ENCODE measurements around the gene DEPDC1.

DEPDC1 gene

DNA sequence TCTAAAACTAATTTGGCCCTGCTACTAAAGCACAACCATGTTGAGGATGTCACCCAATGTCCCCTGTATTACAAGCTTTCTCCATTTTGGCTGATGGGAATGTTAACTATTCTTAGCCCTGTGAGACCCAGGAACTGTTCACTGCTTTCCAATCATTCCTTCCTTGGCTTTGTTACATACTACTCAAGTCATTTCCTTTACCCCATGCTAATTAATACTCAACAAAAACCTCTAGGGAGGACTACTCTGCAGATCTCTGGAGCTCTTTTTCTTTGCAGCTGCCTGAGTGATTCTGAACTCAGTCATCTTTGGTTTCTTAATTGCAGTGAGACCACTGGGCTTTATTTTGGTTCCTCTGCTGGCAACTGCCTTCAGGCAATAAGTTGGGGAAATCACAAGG lies 23.8 kb downstream of the DEPDC1 start:
- no peak for DNase-seq (ENCODE audit: low read depth in 2 of 2)

GRCh38 chr1:68470388-68470970 lies 26.4 kb downstream of the DEPDC1 start:
- no peak for DNase-seq (ENCODE audit: low read depth in 2 of 2)

DNA sequence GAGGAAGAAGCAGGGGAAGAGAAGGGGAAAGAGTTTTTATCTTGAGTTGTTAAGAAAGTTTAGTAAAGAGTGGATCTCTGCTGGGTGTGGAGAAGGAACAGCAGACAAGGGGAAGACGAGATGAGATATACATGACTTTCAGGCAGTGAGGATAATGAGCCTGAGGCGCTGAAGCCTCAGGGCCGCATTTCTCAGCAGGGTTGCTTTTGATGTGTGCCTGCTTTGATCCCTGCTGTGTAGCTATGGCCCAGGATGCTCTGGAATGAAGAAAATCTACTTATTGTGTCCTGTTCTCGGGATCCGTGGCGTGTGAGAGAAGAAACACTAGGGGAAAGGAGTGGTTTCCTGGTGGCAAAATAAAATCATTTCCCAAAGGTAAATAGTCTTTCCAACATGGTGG lies 32.0 kb downstream of the DEPDC1 start:
- no peak for DNase-seq (ENCODE audit: low read depth in 2 of 2)

DNA sequence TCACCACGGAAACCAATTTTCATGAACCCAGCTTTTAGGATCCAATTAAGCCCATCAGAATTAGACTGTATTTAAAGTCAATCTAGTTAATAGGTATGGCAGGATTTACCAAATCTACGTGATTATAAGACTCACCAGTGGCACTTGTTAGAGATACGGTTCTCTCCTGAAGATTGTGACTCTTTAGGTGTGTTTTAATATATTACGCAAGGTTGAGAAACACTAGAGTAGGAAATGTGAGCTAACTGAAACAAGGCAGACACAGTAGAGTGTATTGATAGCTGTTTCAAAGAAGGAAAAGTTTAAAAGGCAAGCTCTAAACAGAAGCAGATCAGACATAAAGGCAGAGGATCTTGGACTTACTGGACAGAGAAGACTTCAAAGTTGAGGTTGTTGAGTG lies 35.9 kb downstream of the DEPDC1 start:
- DNase-seq (ENCODE audit: low read depth in 2 of 2): no peak

- no peak for DNase-seq (ENCODE audit: low read depth in 2 of 2)
These were observed 37.1 kb downstream of the DEPDC1 start for GRCh38 chr1:68459796-68460195.

GRCh38 chr1:68459091-68459490 lies 37.8 kb downstream of the DEPDC1 start:
- DNase-seq (ENCODE audit: low read depth in 2 of 2): no peak

DNA sequence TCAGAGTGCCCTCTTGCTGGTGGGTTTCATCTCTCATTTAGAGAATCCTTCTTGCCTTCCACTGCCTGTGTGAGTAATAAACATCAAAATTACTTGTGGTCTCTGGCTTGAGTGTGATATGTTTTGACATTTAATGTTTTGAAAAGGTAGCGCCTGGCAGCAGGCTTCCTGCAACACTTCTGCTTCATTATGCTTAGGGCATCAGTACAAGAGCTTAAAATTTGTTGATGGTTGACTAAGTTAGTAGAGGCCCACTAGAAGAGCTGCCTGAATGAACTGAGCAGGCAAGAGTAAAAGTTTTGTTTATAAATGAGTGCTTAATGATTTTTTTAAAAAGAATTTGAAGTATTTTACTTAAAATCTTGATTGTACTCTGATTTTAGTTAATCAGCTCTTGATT lies 40.7 kb downstream of the DEPDC1 start:
- no peak for DNase-seq (ENCODE audit: low read depth in 2 of 2)

GRCh38 chr1:68454534-68454933 lies 42.3 kb downstream of the DEPDC1 start:
- DNase-seq (ENCODE audit: low read depth in 2 of 2): no peak

GRCh38 chr1:68453060-68453670 lies 43.7 kb downstream of the DEPDC1 start:
- DNase-seq (ENCODE audit: low read depth in 2 of 2): no peak

DNA sequence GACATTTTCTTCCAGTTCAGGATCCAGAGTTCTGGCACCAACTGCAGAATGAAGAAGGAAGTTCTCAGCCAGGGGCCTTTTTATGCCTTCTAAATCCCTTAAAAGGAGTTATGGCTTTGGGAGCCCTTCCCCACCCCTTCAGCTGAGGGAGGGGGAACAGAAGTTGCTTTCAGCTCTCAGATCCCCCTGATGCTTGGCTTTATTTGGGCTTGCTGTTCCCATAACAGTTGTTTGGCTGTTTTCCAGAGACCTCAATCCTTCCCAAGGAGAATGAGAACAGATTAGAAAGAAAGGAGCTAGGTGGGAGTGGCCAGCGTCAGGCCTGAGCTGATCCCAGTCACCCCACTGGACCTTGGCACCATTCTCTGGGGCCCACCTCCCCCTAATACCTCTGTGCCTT lies 47.0 kb downstream of the DEPDC1 start, which contains the start of gene RPE65:
Gene RPE65, minus strand, starts transcription at position 54 of the 400 bp plus-strand sequence. Its CDS starts 49 bp downstream, at position 5.
- no peak for DNase-seq (ENCODE audit: low read depth in 2 of 2)

GRCh38 chr1:68448365-68448764 lies 48.5 kb downstream of the DEPDC1 start:
- DNase-seq (ENCODE audit: low read depth in 2 of 2): no peak

- no peak for DNase-seq (ENCODE audit: low read depth in 2 of 2)
These were observed 51.2 kb downstream of the DEPDC1 start for GRCh38 chr1:68445709-68446108.

DNA sequence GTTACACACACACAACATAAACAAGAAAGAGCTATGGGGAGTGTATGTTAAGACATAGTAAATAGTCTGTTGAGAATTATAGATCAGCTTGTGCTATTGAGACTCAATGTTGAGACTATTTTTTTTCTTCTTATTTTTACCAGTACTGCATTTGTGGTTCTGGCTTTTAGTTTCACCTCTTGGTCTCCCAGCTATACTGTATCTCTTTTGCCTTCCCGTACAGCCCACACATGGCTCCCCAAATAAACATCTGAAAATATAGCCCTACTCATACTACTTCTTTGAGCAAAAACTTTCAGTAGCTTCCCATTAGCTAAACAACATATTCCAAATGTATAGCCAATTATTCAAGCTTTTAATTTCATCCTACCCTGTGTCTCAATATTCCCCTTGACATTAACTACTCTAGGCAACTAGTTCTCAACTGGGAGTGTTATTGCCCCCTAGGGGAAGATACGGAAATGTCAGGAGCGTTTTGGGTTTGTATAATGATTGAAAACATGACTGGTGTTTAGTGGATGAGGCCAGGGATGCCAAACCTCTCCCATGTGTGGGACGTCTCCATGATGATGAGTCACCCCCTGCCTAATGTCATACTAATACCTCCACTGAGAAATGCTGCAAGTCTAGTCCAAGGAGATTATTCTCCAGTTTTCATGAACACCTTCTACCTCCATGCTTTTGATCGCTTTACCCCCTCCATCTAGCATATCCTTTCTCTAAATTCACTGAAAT lies 53.9 kb downstream of the DEPDC1 start:
- DNase-seq (ENCODE audit: low read depth in 2 of 2): peak; percentile 43 to 52

- DNase-seq (ENCODE audit: low read depth in 2 of 2): no peak
These were observed 54.9 kb downstream of the DEPDC1 start for GRCh38 chr1:68442006-68442405.

GRCh38 chr1:68438310-68438709 lies 58.6 kb downstream of the DEPDC1 start:
- no peak for DNase-seq (ENCODE audit: low read depth in 2 of 2)

DNA sequence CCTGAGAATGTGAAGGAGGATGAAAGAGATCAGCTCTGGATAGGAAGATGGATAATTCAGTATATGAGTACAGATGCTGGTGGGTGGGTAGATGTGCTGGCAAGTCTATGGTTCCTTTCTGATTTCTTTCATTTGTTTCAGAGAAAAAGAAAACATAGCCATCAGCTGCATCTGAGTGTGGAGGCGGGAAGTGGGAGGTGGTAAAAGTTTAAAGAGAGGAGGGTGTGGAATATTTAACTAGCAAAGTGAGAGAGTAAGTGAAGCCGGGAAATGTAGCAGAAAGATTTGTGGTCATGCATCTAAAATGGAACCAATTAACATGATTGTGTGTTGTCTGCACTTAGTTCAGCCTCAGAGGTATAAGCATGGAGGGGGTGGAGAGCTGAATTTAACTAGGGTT lies 63.5 kb downstream of the DEPDC1 start:
- no peak for DNase-seq (ENCODE audit: low read depth in 2 of 2)

- no peak for DNase-seq (ENCODE audit: low read depth in 2 of 2)
These were observed 65.8 kb downstream of the DEPDC1 start for GRCh38 chr1:68431076-68431475.

GRCh38 chr1:68429233-68429808 lies 67.6 kb downstream of the DEPDC1 start:
- no peak for DNase-seq (ENCODE audit: low read depth in 2 of 2)

DNA sequence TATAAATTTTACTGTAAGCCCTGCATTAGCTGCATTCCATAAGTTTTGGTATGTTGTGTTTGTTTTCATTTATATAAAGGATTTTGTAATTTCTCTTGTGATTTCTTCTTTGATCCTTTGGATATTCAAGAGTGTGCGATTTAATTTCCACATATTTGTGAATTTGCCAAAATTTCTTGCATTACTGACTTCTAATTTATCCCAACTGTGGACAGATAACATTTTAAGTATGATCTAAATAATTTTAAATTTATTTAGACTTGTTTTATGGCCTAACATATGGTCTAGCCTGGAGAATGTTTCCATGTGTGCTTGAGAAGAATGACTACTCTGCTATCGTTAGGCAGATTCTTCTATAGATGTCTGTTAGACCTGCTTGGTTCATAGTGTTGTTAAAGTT lies 70.3 kb downstream of the DEPDC1 start:
- peak; percentile 63 to 71 for DNase-seq (ENCODE audit: low read depth in 2 of 2)

All from fibroblast of skin of left quadriceps (primary cell).